A673 (cell line): ENCODE measurements around the gene BTBD9.

ENCODE experiments used
- CTCF ChIP-seq: fragments of 300-800, 200-600 bp; sonication (generic); conservative IDR thresholded peaks from 2 replicates; pipeline ENCODE4 v1.5.1; 2017; ENCODE audit warnings: low read depth, mild to moderate bottlenecking, antibody characterized with exemption, low read length, moderate library complexity, mixed read lengths
- EZH2 ChIP-seq: fragments of 200-600 bp; sonication (generic); IDR thresholded peaks from 2 replicates; pipeline ENCODE4 v1.6.1; 2017; ENCODE audit warnings: borderline replicate concordance, low read depth, mild to moderate bottlenecking, mixed read lengths, antibody characterized with exemption, low read length; ENCODE audit not compliant: poor library complexity, severe bottlenecking

GRCh38 chr6:38214159-38214558, 425.6 kb downstream of the BTBD9 start:
- TF ChIP-seq CTCF = no peak
- TF ChIP-seq EZH2 = no peak
